HepG2 (cell line): ENCODE data around the gene EVC.

Experiments
- EZH2 ChIP-seq: conservative IDR thresholded peaks from 2 replicates; pipeline ENCODE4 v1.6.1; 2012; ENCODE audit warnings: mild to moderate bottlenecking, low read depth, low read length, moderate library complexity
- KAT8 ChIP-seq: IDR thresholded peaks from 2 replicates; pipeline ENCODE4 v1.6.1; 2016; ENCODE audit warnings: missing genetic modification reagents, missing compliant biosample characterization
- MEIS2 ChIP-seq: sonication (generic); formaldehyde crosslinking; IDR thresholded peaks from 2 replicates; pipeline ENCODE4 v1.9.0; 2021; ENCODE audit warnings: mild to moderate bottlenecking, missing genetic modification reagents
- NFIC ChIP-seq: IDR thresholded peaks from 2 replicates; pipeline ENCODE4 v1.6.1; 2012; ENCODE audit warnings: mild to moderate bottlenecking, low read length, inconsistent platforms
- PBX2 ChIP-seq: IDR thresholded peaks from 2 replicates; pipeline ENCODE4 v1.6.1; 2016; ENCODE audit warnings: control low read depth
- PHF5A ChIP-seq: IDR thresholded peaks from one replicate; pipeline ENCODE4 v1.6.1; 2018; ENCODE audit warnings: low read depth, missing genetic modification reagents; ENCODE audit not compliant: unreplicated experiment
- RNF219 ChIP-seq: sonication (generic); formaldehyde crosslinking; IDR thresholded peaks from 2 replicates; pipeline ENCODE4 v1.5.0; 2020; ENCODE audit warnings: mild to moderate bottlenecking, missing genetic modification reagents

GRCh38 chr4:5809216-5809776 lies 98.3 kb downstream of the EVC start:
- TF ChIP-seq RNF219 (CRISPR knock-in tag) (no peak), NFIC (no peak), EZH2 (no peak), KAT8 (CRISPR knock-in tag) (no peak), MEIS2 (no peak), PBX2 (CRISPR knock-in tag) (no peak), PHF5A (CRISPR knock-in tag) (no peak)
